GM18499 (cell line): ENCODE measurements around the gene UCP3.

Experiments used
- ATAC-seq: cut with Tn5 transposase; IDR thresholded peaks from one replicate; pipeline ENCODE4 v1.9.1; 2021; ENCODE audit warnings: moderate number of reproducible peaks; ENCODE audit not compliant: insufficient read depth, unreplicated experiment

The UCP3 gene

DNA sequence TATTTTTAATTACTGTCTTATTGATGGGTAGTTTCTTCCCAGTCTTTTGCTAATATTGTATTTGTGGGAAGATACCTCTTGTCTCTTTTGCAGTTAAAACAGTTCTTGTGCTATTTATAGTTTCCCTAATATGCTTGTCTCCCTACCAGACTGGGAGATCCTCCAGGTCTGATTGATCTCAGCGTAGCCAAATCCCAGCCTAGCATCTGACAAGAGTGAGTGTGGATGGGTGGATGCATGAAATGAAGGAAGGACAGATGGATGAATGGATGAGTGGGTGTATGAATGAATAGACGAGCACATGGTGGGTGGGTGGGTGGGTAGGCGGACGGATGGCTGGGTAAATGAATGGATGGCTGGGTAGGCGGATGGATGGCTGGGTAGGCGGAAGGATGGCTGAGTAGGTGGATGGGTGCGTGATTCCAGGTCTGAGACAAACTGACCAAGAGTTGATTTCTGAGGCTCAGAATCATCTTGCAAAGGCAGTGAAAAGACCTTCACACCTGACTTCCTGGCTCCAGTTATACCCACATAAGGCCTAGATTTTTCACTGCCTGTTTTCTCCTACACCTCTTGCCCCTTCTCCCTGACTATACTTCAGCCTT lies 46.7 kb downstream of the UCP3 start:
- no peak for ATAC-seq

DNA sequence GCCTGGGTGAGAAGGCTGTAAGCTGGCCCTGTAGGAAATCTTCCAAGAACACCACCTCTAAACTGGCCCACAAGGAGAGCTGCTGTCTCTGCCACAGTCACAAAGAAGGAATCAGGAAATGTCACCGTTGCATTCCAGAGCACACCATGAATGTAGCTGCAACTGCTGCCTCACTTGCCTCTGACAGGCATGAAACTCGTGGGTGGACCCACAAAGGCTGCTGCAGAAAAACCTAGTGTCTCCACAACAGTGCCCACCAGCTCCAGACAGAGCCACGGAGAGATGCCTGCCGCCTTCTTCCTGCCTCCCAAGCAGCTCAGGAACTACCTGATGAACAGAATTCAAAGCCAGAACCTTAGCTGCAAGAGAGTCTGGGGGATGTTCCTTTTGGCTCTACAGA lies 47.6 kb downstream of the UCP3 start:
- no peak for ATAC-seq

DNA sequence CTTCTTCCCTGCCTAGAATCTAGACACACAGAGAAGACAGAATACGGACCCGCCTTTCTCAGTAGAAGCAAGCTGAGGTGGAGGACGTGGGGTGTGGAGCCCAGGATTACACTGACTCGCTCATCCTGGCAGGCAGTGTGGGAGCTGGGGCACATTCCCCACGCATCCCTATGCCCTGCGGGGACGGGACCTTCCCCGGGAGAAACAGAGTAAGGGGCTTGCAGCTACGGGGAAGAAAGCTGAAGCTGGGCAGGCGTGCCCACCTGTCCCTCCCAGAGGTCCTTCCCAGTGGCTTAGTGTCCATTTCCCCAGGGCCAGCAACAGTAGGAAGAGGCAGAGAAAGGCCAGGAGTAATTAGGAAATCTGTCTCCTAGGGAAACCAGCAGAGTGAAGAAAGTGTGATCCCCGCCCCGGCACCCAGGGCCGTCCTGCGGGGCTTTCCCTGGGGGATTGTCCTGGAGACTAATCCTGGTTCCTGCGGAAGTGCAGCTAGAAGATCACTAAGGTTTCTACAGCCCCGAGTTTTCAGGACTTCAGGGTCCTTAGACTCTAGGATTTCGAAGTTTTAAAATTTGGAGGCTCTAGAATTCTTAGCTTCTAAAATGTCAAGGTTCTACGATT lies 50.3 kb downstream of the UCP3 start:
- no peak for ATAC-seq

DNA sequence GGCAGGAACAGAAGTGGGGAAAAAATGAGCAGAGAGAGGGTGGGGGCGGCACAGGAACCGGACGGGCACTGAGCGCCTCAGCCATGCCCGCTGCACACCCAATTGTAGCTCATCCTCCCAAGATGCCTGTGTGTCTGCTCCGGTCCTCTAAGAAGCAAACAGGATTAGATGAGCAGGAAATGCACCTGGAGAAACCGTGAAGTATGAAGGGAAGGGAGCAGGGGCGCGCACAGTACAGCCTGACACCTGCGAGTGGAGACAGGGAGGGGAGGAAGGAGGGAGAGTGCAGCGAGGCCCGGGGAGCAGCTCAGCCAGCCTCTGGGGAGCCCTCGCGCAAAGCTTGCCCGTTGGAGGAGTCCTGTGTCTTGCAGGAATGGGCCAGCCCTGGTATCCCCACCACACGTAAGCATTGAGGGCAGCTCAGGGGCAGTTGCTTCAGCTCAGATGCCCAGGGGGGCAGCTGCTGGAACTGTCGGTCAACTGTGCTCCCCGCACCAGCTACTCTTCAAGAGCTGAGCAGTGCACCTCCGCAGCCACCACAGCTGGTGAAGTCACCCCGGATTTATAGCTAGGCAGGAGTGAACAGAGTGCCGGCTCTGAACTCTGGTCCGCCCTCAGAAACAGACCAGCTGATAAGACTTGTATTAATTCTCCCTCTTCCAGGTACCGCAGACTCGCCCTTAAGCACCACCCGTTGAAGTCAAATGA lies 51.1 kb downstream of the UCP3 start:
- no peak for ATAC-seq

DNA sequence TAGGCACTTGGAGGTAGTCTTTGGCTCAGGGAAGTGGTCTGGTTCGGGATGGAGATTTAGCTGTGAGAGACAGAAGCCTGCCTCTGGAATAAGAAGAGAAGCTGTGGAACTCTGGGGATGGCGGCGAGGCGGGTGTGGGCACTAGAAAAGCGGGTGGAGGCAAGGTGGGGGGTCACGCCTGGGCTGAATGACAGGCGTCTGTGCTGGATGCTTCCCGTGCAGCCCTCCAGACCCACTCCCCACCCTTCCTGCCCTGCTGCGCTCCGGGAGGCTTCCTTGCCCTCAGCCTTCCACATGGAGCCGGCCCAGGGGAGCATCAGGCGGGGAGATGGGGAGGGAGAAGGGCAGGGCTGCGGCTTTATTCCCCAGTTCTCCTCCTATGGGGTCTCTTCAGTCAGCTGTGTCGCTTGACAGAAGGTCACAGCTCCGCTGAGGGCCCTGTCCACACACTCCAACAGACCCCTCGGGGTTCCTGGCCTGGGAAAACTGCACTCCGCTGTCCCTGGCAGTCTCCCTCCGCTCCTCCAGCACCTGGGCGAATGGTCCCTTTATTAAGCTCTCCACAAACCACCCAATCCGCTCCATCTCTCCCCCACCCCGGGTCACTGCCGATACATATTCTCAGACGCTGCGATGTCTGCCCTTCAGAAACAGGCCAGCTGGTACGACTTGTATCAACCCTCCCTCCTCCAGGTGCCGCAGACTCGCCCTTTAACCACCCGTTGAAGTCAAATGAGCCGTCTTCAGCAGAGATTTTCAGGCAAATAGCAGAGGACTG lies 51.8 kb downstream of the UCP3 start:
- no peak for ATAC-seq

DNA sequence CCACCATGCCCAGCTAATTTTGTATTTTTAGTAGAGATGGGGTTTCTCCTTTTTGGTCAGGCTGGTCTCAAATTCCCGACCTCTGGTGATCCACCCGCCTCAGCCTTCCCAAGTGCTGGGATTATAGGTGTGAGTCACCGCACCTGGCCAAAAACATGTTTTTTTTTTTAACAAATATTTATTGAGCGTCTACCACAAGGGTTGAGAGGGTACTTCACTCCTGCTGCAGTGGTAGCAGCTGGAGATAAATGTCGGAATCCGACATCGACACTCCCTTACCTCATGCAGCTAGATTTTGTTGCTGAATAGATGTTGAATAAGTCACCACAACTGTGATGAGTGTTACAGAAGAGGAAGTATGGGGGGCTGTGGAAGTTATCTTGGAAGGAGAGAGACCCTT lies 57.1 kb downstream of the UCP3 start:
- ATAC-seq: no peak

DNA sequence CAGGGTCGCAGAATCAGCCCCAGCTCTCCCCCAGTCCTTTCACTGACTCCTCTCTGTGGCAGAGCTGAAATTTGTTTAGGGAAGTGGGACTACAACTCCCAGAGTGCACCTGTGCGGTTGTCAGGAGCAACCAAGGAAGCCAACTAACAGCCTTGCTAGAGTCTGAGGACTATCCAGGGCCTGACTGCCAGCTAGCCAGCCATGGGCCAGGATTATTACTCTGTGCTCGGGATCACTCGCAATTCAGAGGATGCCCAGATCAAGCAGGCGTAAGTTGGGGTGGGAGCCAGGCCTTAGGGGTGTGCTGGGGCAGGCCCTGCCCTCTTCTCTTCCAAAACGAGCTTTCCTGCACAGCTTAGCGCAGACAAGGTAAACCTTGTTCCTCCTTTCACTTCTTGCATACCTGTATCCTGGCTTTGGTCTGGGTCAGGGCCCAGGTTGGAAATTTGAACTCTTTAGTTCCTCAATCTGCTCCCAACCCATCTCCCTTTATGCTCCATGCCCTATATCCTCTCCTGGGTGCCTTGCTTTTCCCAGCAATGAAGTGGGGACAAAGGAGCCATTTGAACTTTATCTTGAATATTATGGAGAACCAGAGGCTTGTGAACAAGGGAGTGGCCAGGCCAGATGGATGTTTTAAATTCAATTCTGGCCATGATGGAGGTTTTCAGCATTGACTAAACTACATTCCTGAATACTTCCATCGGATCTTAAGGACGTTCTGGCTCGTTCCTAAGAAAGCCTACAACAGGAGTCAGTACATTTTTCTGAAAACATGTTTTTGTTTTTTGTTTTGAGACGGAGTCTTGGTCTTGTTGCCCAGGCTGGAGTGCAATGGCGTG lies 57.8 kb downstream of the UCP3 start, which contains the start of gene DNAJB13:
Gene DNAJB13, plus strand, starts transcription at position 158 of the 842 bp plus-strand sequence. Its CDS starts 44 bp downstream, at position 202.
- no peak for ATAC-seq
